Astrocyte of the hippocampus (primary cell): ENCODE data around the gene KLHL29.
"Not testable (repeated sequence)": the region's sequence is repeated elsewhere in the genome, so short reads cannot be mapped to it uniquely, and the experiment has no call there.

ENCODE experiments used
- DNase-seq: peaks from one replicate; pipeline ENCODE4 v3.0.0; 2011; ENCODE audit warnings: low read depth, low spot score

Gene KLHL29

DNA sequence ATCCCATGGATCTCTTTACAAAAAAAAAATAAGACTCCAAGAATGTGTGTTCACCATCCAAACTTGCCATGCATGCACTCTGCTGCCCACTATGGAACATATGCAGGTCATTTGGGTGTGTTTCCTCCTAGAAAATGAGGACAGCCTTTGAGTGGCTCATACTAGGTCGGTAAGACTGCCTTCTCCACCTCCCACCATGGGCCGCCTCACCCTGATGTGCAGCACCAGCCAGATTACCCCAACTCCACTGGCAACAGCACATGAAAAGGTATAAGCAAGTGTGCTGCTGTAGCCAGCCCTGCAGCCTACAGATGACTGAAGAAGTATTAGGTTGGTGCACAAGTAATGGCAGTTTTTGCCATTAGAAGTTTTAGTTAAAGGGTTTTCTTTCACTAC is 327.8 kb downstream of the KLHL29 start:
- DNase-seq = no peak

DNA sequence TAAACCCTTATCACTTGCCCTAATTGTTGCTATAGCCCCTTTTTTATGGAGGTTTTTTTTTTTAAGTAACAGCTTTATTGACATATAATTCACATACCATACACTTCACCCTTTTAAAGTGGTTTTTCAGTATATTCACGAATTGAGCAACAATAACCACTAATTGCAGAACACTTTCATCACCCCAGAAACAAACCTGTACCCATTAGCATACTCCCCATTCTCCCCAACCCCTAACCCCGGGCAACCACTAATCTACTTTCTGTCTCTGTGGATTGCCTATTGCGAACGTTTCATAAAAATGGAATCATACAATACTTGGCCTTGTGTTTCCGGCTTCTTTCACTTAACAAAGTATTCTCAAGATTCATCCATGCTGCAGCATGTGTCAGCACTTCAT is 328.4 kb downstream of the KLHL29 start:
- DNase-seq = no peak

DNA sequence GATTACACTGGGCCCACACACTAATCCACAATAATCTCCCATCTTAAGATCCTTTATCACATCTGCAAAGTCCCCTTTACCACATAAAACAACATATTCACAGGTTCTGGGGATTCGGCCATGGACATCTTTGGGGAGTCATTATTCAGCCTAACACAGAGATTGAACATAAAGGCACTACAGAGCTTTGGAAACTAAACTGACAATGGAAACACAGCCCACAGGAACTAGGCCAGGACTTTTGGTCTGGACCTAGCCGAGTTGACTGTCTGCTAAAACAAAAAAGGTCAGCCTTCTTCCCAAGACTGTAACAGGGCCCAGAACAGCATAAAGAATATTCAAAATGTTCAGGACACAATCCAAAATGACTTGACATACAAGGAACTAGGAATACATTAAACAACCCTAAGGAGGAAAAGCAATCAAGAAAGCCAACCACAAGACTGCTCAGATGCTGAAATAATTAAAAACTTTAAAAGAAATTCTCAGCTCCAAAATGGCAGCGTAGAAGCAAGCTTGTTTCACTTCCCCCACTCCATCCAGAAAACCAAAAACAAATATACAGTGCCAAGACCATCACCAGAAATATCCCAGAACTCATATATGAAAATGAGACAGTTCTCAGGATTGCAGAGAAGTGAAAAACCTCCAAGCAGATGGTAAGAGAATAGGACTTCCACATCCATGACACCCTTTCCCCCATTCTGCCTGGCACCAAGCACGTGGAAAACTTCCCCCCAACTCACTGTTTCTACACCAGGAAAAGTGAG is 334.1 kb downstream of the KLHL29 start:
- DNase-seq = no peak

DNA sequence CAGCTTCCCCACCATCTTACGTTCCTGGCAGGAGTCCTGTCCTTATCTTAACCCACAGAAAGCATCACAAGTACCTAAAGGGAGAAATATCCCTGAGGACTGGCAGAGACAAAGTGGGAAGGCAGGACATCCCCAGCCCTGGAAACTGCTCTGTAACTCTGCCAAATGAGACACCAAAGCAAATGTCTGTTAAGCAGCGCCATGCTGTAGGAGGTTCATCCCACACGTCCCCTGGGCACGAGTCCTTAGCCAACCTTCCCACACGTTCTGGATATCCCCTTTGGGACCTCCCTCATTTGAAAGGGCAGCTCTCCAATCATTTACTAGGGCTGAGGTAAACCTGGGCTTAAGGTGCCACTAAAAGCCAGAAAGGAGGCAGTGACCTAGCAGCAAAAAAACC is 334.7 kb downstream of the KLHL29 start:
- no peak for DNase-seq

DNA sequence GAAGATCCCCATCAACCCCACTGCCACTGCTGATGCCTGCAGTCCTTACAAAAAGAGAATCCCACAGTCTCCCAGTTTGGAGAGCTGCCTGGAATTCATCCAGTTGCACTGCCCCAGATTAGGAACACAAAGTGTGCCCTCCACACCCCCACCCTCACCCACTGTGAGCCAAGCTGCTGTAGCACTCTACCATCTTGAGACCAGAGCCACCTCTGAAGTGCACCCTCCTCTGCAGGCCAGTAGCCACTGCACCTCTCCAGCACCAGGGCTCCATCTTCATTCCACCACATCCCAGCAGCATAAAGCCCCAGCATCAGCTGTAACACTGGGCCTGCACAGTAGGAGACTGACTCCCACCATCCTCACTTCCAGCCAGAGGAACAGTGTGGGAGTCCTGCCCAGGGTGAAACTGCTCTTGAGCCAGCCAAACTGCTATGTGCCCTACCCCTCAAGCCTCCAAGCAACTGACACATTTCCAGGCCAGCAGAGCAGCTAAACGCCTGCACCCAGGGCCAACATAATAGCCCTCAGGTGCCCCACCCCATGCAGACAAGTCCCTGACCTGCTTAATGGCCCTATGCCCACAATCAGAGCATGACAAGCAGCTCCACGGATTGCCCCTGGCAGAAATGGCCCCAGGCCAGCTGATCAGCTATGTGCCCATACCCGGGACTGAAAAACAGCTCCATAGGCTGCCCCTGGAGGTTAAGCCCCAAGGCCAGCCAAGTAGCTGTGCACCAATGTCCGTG is 335.9 kb downstream of the KLHL29 start:
- DNase-seq = no peak

DNA sequence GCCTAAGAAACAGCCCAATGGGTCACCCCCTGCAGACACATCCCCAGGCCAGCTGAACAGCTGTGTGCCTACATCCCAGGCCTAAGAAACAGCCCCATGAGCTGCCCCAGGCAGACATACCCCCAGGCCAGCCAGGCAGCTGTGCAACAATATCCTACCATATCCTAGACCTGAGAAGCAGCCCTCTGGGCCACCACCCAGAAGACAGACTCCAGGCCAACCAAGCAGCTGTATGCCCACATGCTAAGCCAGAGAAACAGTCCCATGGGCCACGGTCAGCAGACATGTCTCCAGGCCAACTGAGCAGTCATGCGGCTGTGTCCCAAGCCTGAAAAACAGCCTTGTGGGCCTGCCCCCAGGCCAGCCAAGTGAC is 336.5 kb downstream of the KLHL29 start:
- DNase-seq = no peak

DNA sequence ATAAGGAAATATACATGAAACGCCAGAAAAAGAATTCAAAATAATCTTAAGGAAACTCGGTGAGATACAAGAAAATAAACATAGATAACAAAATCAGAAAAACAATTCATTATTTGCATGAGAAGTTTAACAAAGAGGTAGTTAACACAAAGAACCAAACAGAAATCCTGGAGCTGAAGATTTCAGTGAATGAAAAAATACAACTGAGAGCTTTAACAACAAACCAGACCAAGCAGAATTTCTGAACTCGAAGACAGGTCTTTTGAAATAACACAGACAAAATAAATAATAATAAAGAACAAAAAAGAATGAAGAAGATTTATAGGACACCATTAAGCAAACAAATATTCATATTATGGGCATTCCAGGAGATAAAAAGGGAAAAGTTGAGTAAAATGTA is 337.3 kb downstream of the KLHL29 start:
- no peak for DNase-seq

DNA sequence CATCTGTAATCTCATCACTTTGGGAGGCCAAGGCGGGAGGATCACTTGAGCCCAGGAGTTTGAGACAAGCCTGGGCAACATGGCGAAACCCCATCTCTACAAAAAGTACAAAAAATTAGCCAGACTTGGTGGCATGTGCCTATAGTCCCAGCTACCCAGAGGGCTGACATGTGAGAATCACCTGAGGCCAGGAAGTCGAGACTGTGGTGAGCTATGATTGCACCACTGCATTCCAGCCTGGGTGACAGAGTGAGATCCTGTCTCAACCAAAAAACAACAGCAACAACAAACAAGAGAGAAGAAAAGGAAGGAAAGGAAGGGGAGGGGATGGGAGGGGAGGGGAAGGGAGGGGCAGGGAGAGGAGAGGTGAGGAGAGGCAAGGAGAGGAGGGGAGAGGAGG is 338.1 kb downstream of the KLHL29 start:
- DNase-seq = not testable (repeated sequence)

DNA sequence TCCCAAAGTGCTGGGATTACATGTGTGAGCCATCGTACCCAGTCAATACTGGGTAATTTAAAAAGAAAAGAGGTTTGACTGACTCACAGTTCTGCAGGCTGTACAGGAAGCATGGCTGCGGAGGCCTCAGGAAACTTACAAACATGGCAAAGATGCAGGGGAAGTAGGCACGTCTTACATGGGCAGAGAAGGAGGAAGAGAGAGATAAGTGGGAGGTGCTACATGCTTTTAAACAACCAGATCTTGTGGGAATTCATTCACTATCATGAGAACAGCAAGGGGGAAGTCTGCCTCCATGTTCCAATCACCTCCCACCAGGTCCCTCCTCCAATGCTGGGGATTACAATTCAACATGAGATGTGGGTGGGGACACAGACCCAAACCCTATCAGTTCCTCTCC is 349.4 kb downstream of the KLHL29 start:
- DNase-seq = no peak

DNA sequence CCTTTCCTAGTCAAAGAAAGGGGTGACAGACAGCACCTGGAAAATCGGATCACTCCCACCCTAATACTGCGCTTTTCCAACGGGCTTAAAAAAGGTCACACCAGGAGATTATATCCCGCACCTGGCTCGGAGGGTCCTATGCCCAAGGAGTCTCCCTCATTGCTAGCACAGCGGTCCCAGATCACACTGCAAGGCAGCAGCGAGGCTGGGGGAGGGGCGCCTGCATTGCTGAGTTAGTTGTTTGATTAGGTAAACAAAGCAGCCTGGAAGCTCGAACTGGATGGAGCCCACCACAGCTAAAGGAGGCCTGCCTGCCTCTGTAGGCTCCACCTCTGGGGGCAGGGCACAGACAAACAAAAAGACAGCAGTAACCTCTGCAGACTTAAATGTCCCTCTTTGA is 351.8 kb downstream of the KLHL29 start:
- DNase-seq = not testable (repeated sequence)

DNA sequence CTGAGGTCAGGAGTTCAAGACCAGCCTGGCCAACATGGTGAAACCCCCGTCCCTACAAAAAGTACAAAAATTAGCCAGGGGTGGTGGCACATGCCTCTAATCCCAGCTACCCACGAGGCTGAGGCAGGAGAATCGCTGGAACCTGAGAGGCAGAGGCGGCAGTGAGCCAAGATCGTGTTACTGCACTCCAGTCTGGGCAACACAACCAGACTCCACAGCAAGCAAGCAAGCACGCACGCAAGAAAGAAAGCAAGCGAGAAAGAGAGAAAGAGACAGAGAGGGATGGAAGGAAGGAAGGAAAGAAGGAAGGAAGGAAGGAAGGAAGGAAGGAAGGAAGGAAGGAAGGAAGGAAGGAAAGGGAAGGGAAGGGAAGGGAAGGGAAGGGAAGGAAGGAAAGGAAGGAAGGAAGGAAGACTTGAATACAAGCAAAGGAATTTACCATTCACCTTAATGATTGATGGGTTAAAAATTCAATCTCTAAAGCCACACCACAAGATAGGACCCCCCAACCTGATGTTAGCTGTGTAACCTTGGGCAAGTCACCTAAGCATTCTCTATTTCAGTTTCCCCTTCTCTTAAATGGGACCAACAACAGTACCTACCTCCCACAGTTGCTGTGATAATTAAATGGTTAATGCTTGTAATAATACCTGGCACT is 360.2 kb downstream of the KLHL29 start:
- no peak for DNase-seq

DNA sequence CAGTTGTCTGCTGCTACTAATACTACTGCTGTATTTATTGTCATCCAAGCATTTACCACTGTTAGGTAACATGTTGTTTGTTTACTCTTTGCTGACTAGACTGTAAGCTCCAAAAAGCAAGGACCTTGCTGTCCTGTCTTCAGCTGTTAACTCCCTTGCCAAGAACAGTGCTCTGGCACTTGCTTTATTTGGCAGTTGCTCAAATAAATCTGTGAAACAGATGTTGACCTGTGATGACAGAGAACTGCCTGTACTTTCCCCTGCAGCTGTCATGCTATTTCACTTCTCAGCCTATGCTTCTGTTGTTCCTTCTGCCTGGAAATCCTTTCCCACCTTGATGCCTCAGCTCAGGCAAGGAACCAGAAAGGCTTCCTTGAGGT is 360.7 kb downstream of the KLHL29 start:
- peak; percentile 9 for DNase-seq

DNA sequence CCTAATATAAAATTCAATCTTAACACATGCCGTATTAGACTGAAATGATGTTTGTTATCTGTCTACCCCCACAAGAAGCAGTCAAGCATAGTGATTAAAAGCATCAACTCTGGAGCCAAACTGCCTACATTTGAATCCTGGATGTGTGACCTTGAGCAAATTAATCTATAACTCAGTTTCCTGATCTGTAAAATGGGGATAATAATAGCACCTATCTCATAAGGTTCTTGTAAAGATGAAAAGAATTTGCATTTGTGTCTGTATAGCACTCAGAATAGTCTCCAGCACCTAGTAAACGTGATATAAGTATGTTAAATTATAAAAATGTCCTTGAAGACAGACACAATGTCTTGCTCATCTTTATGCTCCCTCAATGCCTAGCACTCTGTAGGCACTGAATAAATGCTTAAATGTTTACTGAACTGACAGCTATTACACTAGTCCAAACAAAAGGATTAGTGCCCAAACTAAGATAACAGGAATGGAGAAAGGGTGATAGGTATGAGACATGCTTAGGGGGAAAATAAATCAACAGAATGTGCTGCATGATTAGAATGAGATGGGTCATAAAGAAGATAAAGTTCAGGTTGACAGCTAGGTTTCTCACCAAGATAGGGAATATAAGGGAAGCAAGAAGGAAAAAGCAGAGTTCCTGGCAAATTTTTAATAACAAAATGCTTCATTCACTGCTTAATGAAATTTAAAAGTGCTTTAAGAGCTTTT is 361.3 kb downstream of the KLHL29 start:
- no peak for DNase-seq

DNA sequence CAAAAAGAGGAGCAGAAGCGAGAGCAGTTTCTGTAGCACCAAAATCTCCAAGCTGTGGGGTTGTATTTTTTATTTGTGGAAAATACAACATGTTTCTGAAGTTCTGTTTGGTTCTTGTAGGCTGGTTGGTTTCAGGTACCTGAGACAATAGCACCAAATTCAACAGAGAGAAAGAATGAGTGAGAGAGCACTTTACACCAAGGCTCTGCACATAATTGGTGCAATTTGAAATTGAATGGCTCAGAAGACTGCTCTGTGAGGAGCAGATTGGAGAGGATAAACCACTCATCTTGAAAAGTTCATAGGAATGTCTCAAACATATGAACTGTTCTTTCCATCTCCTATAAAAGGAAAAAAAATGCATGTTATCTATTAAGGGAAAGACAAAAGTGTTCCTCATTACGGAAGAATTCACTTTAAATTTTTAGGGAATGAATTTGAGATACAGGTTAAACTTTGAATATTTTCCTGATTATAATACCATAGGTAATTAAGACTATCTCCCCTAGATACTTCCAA is 366.8 kb downstream of the KLHL29 start:
- no peak for DNase-seq

DNA sequence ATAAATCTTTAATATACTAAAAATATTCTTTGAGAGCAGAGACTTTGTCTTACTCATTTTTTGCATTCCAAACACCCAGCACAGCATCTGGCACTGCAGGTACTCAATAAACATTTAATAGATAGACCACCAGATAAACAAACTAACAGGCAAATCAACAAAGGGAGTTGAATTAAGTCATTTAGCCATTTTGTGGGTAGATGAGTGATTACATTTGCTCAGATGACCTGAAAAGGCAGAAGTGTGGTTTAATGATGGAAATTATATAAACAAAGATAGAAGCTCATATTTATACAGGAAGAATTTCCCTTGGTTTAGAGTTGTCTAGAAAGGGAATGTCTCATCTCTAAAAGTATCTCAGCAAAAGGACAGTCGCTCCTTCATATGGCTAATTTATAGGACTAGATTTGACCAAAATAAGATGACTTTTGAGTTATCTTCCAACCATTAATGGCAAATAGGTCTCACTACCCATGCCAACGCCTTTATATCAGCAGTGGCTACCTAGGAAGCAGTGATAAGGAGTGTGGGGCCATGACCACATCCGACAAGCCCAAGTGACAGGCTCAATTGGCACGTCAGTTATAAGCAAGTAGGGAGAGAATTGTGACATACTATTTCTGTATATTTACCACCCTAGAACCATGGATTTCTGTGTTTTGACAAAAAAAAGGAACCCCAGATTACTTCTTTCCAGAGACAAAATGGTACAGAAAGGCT is 368.5 kb downstream of the KLHL29 start:
- no peak for DNase-seq

DNA sequence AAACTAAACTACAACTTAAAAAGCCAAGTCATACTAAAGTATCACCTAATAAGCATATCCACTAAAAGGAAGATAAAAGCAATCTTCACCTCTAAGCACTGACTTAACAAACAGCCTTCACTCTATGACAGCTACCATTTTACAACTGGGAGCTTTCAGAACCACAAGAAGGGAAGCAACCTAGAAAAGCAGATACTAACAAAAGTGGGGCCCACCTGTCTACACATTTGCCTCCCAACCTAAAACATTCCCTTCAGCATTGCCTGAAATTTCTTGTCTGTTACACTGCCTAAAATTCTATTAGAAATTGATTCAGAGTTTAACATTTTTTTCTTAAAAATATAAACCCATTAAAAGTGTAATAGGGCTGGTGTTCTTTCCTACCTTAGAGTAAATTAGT is 370.0 kb downstream of the KLHL29 start:
- DNase-seq = no peak

DNA sequence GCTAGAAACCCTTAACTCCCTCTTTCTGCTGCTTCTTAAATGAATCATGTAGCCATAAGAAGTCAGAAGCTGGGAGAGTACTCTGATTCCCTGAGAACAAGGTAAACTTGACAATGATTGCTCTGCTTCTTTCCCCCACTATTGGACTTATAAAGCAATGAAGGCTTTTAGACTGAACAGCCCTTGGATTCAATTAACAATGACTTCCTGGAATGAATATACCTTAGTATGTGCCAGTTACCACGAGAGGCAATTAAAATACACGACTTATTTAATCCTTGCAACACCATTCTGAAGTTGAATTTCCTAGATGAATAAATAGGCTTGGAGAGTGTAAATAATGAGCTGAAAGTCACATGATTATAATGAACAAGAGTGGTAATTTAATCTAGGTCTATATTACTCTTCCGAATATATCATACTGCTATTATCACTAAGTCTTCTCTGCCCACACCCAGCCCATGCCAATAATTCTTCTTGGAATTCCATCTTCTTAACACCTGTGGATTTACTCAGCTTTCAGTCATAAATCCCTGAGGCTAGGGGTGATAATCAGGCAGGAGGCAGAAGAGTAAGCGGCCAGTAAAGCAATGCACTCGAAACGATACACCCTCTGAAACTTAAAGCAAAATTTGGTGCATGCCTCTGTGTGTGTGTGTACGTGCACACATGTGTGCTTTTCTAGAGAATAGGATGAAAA is 371.8 kb downstream of the KLHL29 start:
- no peak for DNase-seq

DNA sequence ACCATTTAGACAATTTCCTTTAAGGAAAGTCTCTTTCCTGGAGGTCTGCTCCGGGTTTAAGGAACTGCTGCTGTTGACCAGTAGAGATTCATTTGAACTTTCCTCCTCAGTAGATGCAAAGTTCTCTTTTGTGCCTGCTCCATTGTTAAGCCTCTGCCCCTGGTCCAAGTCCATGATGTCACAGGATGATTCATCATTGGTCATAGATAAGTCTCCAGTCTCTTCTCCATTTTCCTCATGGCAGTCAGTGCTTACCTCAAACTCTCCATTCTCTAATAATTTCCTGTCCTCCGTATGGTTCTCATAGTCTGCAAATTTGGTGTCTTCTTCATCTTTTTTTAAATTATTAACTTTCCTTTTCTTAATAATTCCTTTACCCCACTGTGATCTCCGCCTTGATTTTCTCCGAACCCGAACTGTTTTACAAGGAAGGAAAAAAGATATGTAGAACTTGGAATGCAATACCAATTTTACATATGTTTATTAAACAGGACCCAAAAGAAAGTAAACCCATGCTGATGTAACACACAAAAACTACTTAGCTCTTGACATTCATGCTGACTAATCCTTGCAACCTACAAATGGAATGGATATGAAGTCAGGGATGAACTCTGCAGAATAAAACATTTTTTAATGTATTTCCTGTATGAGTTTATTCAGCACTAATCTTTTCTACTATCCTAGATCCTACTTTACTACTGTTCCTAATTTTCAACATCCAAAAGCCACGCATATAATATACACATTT is 372.9 kb downstream of the KLHL29 start:
- DNase-seq = peak; percentile 75
